Caco-2 (cell line): ENCODE data around the gene MEGF11. TPM values are rescaled to one million over a fixed set of nuclear protein-coding genes. Genes with fewer than 3 reads are reported as not detected.

Experiments
- BruUV-seq: library from RNA; stranded (reverse); fragments of 400-500 nt; replicated peaks from 2 replicates; lab custom pipeline; 2021; lab: Mats Ljungman, UMichigan
- CTCF ChIA-PET: fragments of 300-600 bp; sonication (Branson Sonifier 250); formaldehyde crosslinking; loops from one replicate; lab custom pipeline; 2022; ENCODE audit warnings: antibody characterized with exemption; lab: Charles Lee
- POLR2A ChIA-PET: fragments of 300-600 bp; sonication (Branson Sonifier 250); formaldehyde crosslinking; loops from one replicate; lab custom pipeline; 2022; ENCODE audit warnings: antibody characterized with exemption; lab: Charles Lee
- DNase-seq, 2 experiments: peaks; one replicate each; pipeline versions ENCODE4 v3.0.0 to v3.0.0-alpha.2; 2020 to 2022
- H3K27me3 ChIP-seq: replicated peaks from 2 replicates; pipeline ENCODE4 v1.6.0; 2011; ENCODE audit warnings: low read length; ENCODE audit not compliant: control insufficient read depth, insufficient read depth
- H3K36me3 ChIP-seq: 2 replicates; pipeline ENCODE4 v1.5.1; 2011; ENCODE audit warnings: low read length; ENCODE audit not compliant: control insufficient read depth, insufficient read depth
- H3K4me1 ChIP-seq: fragments of 250-450 bp; sonication (Bioruptor Pico); 2 replicates; pipeline ENCODE4 v1.5.1; 2020; ENCODE audit warnings: mild to moderate bottlenecking
- H3K4me3 ChIP-seq: 2 replicates; pipeline ENCODE4 v1.5.1; 2011; ENCODE audit warnings: low read depth, mild to moderate bottlenecking, control low read depth, low read length
- H3K9me3 ChIP-seq: fragments of 250-450 bp; sonication (Bioruptor Pico); 2 replicates; pipeline ENCODE4 v1.5.1; 2020; ENCODE audit warnings: mild to moderate bottlenecking, moderate library complexity
- H3K27ac Mint-ChIP-seq: one replicate; pipeline ENCODE4 v1.8.0; 2022; ENCODE audit warnings: mixed read lengths; ENCODE audit not compliant: unreplicated experiment
- H3K27me3 Mint-ChIP-seq: one replicate; pipeline ENCODE4 v1.8.0; 2022; ENCODE audit warnings: mixed read lengths; ENCODE audit not compliant: insufficient read depth, unreplicated experiment
- H3K36me3 Mint-ChIP-seq: one replicate; pipeline ENCODE4 v1.8.0; 2022; ENCODE audit warnings: mild to moderate bottlenecking, mixed read lengths; ENCODE audit not compliant: insufficient read depth, unreplicated experiment
- H3K4me1 Mint-ChIP-seq: one replicate; pipeline ENCODE4 v1.8.0; 2022; ENCODE audit warnings: low read depth, mixed read lengths; ENCODE audit not compliant: unreplicated experiment
- H3K4me3 Mint-ChIP-seq: one replicate; pipeline ENCODE4 v1.8.0; 2022; ENCODE audit warnings: mild to moderate bottlenecking, moderate library complexity, mixed read lengths; ENCODE audit not compliant: unreplicated experiment
- H3K9me3 Mint-ChIP-seq: one replicate; pipeline ENCODE4 v1.8.0; 2022; ENCODE audit warnings: mixed read lengths; ENCODE audit not compliant: unreplicated experiment
- CTCF ChIP-seq, 2 experiments: fragments of 200-600 bp in 1 of 2; IDR thresholded peaks; 1 replicate in 1 of 2; 2 replicates in 1 of 2; pipeline versions ENCODE4 v1.5.1 to v1.8.0; 2011 to 2022; ENCODE audit warnings: antibody characterized with exemption in 1 of 2, control low read depth in 1 of 2, inconsistent platforms in 1 of 2, low read depth in 1 of 2, low read length in 1 of 2, mild to moderate bottlenecking in 1 of 2, moderate library complexity in 1 of 2; ENCODE audit not compliant: insufficient read depth in 1 of 2, severe bottlenecking in 1 of 2, unreplicated experiment in 1 of 2
- intact Hi-C: fragments of 100-400 bp; cut with micrococcal nuclease; formaldehyde crosslinking; loops from one replicate; pipeline ENCODE4 v1.10.0; 2022; ENCODE audit not compliant: unreplicated experiment
- total RNA-seq: library from RNA; stranded (reverse); gene quantifications from 2 replicates; pipeline ENCODE4 v1.2.3, GENCODE V29; 2022

MEGF11 gene
- total RNA-seq, 1 experiment from 2014 or later, result 0.66 TPM

DNA sequence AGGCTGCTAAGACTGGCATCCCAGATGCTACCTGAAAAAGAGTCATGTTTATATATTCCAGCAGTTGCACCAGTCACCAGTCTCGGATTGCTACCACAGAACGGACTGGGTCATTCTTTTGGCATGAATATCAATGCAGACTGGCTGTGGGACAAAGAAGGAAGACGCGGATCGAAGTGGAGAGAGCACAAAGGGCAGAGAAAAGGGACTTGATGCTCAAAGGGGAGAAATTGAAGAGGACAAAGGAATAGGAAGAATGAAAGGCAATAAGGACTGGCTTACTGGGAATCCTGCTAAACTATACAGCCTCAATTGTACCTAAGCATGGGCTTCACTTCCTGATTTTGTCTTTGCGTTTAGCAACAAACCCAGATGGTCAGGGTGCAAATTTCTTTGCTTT lies 24.5 kb upstream of the MEGF11 start:
- TF ChIP-seq CTCF (IDR thresholded peaks at IDR 0.05; ENCODE audit: insufficient read depth in 1 of 2, low read depth in 1 of 2, low read length in 1 of 2, severe bottlenecking in 1 of 2, unreplicated experiment in 1 of 2), result no peak
- H3K27me3 ChIP-seq, result no peaks in the 10 kb centered on the region
- BruUV-seq, result no TSS peak
- intact Hi-C loops, result no loop called here
- Mint-ChIP-seq H3K27me3 (peaks cover 16% of the 10 kb centered on the region), H3K4me1 (no peaks in the 10 kb centered on the region), H3K4me3 (no peak overlapping the region), H3K9me3 (no peaks in the 10 kb centered on the region), H3K27ac (no peak overlapping the region), H3K36me3 (no peaks in the 10 kb centered on the region)
- CTCF ChIA-PET, result no interaction called here
- H3K36me3 ChIP-seq, result no peaks in the 10 kb centered on the region
- no peaks in the 10 kb centered on the region for H3K9me3 ChIP-seq
- no peaks in the 10 kb centered on the region for H3K4me1 ChIP-seq
- H3K4me3 ChIP-seq, result no peak overlapping the region
- POLR2A ChIA-PET, result no interaction called here
- no peak for DNase-seq

DNA sequence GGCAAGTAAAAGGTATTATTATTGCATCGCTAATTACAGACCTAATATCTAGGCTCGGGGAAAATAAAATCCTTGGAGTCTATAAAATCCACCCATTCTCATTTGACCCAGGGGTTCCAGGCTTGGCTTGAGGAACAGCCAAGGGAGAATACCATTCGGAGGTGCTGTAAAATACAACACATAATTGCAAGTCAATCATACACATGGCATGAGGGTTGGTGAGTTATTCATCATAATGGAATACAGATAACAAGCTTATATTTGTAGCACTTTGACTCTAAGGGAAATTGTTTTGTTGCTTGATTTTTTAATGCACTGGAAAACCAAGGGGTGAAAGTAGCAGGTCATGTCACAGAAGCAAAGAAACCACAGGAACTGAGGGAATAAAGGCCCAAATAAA lies 23.0 kb upstream of the MEGF11 start:
- intact Hi-C loops, result no loop called here
- no peaks in the 10 kb centered on the region for H3K27me3 ChIP-seq
- H3K36me3 ChIP-seq, result no peaks in the 10 kb centered on the region
- ChIA-PET CTCF (no interaction called here), POLR2A (no interaction called here)
- no peaks in the 10 kb centered on the region for H3K4me1 Mint-ChIP-seq
- H3K4me3 Mint-ChIP-seq, result no peak overlapping the region
- no peak for DNase-seq
- no TSS peak for BruUV-seq
- no peaks in the 10 kb centered on the region for H3K4me1 ChIP-seq
- H3K9me3 Mint-ChIP-seq, result no peaks in the 10 kb centered on the region
- H3K9me3 ChIP-seq, result no peaks in the 10 kb centered on the region
- TF ChIP-seq CTCF (IDR thresholded peaks at IDR 0.05; ENCODE audit: insufficient read depth in 1 of 2, low read depth in 1 of 2, low read length in 1 of 2, severe bottlenecking in 1 of 2, unreplicated experiment in 1 of 2), result no peak
- peaks cover 13% of the 10 kb centered on the region for H3K27me3 Mint-ChIP-seq
- no peak overlapping the region for H3K27ac Mint-ChIP-seq
- no peak overlapping the region for H3K4me3 ChIP-seq
- H3K36me3 Mint-ChIP-seq, result no peaks in the 10 kb centered on the region

DNA sequence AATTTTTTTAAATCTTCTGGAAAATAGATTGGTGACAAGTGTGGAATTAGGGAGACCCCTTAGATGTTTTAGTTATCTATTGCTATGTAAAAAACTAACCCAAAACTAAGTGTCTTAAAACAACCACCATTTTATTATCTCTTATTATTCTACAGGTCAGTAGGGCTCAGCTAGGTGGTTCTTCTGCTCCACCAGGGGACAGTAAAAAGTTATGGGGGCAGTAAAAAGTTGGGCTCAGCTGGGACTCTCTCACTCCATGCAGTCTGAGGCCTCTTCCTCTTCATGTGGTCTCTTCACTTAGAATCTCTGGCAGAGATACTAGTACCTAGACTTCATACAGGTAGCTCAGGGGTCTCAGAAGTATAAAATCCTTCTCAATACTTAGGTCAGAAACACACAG lies 21.8 kb upstream of the MEGF11 start:
- Mint-ChIP-seq H3K9me3 (peaks cover 10% of the 10 kb centered on the region), H3K4me3 (no peak overlapping the region), H3K27me3 (peaks cover 13% of the 10 kb centered on the region), H3K27ac (no peak overlapping the region), H3K4me1 (no peaks in the 10 kb centered on the region), H3K36me3 (no peaks in the 10 kb centered on the region)
- Histone ChIP-seq H3K27me3 (no peaks in the 10 kb centered on the region), H3K36me3 (no peaks in the 10 kb centered on the region), H3K9me3 (no peaks in the 10 kb centered on the region), H3K4me1 (no peaks in the 10 kb centered on the region), H3K4me3 (no peak overlapping the region)
- CTCF ChIA-PET, result no interaction called here
- POLR2A ChIA-PET, result no interaction called here
- TF ChIP-seq CTCF (IDR thresholded peaks at IDR 0.05; ENCODE audit: insufficient read depth in 1 of 2, low read depth in 1 of 2, low read length in 1 of 2, severe bottlenecking in 1 of 2, unreplicated experiment in 1 of 2), result no peak
- BruUV-seq, result no TSS peak
- intact Hi-C loops, result no loop called here
- no peak for DNase-seq
